AG09309 (cell line): ENCODE results near the gene SLC7A5.
"Not testable (repeated sequence)": the region's sequence is repeated elsewhere in the genome, so short reads cannot be mapped to it uniquely, and the experiment has no call there.

Source experiments
- DNase-seq: peaks from one replicate; pipeline ENCODE4 v3.0.0-alpha.2; 2010; ENCODE audit warnings: low read depth
- H3K4me3 ChIP-seq: 2 replicates; pipeline ENCODE4 v1.5.1; 2011; ENCODE audit warnings: mild to moderate bottlenecking, low read depth, low read length, moderate library complexity; ENCODE audit not compliant: control insufficient read depth
- CTCF ChIP-seq: IDR thresholded peaks from 2 replicates; pipeline ENCODE4 v1.5.1; 2011; ENCODE audit warnings: mild to moderate bottlenecking, low read depth, low read length, inconsistent platforms; ENCODE audit not compliant: insufficient read depth, control insufficient read depth; ENCODE audit errors: missing control alignments

Gene SLC7A5

GRCh38 chr16:87874639-87875427, 5.5 kb upstream of the SLC7A5 start:
- DNase-seq: no peak
- no peak overlapping the region for H3K4me3 ChIP-seq
- TF ChIP-seq CTCF: no peak

GRCh38 chr16:87870418-87871291, 1.3 kb upstream of the SLC7A5 start:
- H3K4me3 ChIP-seq, DNase-seq: not testable (repeated sequence)

DNA sequence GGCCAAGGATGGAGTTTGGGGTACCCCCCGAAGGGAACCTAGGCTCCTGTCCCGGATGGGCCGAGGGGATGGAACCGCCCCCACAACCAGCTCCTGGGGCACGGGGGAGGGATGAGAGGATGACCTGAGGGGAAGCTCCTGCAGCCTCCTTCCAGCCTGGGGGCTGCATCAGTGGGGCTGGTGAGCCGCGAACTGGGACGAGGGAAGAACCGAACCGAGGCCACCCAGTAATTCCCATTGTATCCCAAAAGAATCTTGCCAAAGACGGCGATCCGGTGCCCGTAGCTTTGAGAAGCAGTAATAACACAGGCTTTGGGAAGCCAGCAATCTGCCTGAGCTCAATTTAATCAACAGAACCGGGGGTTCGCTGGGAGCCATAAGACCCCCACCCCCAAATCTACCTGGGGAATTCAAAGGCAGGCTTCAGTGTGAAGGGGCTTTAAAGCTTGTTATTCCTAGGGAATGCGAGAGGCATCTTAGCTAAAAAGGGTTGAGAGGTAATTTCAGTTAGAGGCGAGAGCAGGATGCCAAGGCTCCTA, 641 bp upstream of the SLC7A5 start:
- not testable (repeated sequence) for DNase-seq, H3K4me3 ChIP-seq

DNA sequence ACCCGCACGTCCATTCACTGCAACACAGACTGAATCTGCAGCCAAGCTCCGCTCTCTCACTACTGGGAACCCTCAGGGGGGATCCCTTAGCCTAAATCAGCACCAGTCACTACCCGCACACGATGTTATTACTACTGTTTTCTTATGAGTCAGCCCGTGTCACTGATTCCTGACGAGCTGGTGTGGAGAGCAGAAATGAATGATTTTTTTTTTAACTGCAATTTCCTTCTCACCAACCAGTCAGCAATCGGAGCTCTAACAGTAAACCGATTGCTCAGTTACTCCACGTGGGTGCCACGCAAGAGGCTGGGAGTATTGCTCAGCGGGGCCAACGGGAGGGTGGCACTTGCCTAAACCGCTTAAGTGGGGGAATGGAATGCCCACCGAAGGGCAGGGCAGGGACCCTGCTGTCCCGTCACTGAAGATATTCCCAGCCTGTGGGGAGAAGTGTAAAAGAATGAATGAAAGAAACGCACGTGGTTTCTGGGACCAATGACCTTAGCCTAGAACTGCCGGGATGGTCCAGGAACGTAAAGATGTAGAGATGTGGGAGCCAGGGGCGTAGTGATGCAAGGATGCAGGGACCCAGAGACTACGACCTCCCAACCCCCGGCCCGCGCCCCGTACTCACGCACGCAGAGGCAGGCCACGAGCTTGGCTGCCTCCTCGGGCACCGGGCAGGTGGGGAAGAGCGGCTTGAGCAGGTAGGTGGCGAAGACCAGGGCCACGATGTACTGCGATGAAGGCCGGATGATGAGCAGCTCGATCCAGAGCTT, 865 bp downstream of the SLC7A5 start:
- peak overlapping the region; percentile 76 for H3K4me3 ChIP-seq
- peak; percentile 79 for DNase-seq

DNA sequence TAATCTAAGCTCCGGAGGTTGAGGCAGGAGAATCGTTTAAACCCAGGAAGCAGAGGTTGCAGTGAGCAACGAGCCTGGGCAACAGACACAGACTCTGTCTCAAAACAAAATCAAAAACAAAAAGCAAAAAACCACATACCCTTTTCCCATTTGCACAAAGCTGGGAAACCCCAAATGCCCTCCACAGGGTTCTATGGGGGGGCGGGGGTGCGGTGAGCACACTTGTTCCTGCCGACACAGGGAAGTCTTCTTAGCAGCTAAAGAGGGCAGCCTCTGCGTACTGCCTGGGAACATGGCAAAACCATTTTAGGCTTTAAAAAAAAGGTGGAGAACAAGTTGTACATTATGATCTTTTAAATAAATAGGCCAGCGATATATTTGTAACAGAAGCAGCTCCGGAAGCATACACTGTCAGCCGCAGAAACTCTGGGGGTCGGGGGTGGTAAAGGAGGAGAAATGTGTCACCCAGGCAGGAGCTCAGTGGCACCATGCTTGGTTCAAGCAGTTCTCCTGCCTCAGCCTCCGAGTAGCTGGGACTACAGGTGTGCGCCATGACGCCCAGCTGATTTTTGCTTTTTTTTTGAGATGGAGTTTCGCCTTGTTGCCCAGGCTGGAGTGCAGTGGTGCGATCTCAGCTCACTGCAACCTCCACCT, 3.3 kb downstream of the SLC7A5 start:
- DNase-seq: not testable (repeated sequence)
- peak overlapping the region; percentile 9 for H3K4me3 ChIP-seq

GRCh38 chr16:87864331-87864989, 4.8 kb downstream of the SLC7A5 start:
- H3K4me3 ChIP-seq: no peak overlapping the region
- DNase-seq: no peak
- no peak for TF ChIP-seq CTCF

DNA sequence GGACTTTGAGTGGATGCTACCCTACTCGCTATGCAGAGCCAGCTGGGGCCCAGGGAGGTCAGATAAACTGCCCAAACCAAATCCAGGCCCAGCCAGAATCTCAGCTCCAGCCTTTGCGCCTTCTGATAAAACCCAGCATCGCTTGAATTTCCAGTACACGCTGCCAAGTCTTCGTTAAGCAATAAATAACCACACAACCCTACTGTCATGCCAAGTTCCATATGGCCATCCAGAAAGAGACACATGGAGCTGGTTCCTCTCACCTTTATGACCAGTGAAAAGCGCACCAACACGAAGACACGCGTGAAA, 6.0 kb downstream of the SLC7A5 start:
- H3K4me3 ChIP-seq, DNase-seq: not testable (repeated sequence)

DNA sequence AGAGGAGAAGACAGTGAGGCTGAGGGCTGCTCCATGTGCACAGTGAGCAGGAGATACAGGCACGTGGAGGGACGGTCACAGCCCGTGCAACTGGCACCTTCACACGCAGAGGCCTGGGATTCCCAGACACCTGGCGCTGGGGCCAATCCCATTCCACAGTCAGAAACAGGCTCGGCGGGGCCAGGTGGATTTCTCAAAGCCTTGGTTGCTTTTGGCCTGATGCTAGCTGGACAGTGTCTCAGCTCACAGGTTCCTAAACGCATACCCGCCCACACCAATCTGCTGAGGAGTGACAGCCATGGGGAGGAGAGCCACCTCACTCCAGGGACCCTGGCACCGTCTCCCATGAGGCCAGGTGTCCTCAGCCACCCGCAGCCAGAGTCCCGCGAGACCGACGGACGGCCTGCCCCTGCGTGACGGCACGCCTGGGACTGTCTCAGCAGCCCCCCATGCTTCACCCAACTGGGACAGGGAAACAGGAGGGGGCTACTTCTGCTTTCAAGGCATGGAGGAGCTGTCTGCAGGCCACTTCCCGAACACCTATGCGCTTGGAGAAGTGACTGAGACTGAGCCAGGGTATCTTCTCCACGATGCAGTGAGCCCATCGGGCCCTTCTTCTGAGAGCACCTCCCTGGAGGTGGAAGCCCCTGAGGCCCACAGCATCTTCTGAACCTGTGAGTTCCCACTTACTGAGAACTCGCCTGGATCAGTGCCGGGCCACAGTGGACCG, 6.5 kb downstream of the SLC7A5 start:
- DNase-seq, H3K4me3 ChIP-seq: not testable (repeated sequence)

DNA sequence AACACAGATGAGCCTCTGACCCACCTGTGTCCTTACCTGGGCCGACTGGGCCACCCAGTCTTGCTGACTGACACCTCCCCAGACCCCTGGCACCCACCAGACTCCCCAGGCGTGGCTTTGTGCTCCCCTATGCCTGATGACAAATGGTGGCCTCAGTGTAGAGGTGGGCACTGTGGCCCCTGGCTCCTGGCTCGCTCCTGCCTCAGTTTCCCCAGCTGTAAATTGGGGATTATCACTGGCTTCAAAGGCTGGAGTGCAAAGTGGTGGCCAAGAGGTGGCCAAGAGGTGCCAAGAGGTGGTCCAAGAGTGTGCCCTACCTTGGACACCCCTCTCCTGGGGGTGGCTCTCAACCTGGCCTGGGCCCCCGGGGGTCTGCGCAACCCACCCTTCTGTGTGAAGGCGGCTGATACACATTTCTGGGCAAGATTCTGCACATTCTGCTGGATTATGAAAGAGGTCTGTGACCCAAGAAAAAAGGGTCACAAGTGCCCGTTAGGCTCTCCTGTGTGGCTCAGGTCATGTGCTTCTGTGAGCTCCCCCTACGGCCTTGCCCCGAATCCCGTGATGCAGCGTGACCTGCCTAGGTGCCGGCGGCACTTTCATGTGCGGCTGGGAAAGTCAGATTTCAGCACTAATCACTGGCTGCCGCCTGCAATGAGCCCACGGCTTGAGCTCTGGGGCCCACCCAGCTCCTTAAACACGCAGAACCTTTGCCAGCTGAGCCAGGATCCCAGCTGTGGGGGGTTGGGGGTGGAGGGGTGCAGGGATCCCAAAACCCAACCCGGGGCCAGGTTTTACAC, 7.8 kb downstream of the SLC7A5 start:
- not testable (repeated sequence) for H3K4me3 ChIP-seq, DNase-seq
